Hematopoietic multipotent progenitor cell (in vitro differentiated cells): ENCODE data around the gene TXNDC12. TPM values are rescaled to one million over a fixed set of nuclear protein-coding genes. Genes with fewer than 3 reads are reported as not detected.
"Not testable (repeated sequence)": the region's sequence is repeated elsewhere in the genome, so short reads cannot be mapped to it uniquely, and the experiment has no call there.

Experiments
- DNase-seq, 3 donors: peaks; one replicate each; pipeline ENCODE4 v3.0.0-alpha.2; 2011 to 2015; ENCODE audit warnings: low read depth in 2 of 3, low spot score in 2 of 3
- total RNA-seq: library from RNA; depleted of rRNA; stranded (reverse); fragments of >200 nt; gene quantifications from one replicate; pipeline ENCODE4 v1.2.3, GENCODE V29; 2012

TXNDC12 gene
- total RNA-seq, 1 donor, result 18.9 TPM

GRCh38 chr1:52053862-52054261 lies 1.1 kb downstream of the TXNDC12 start:
- DNase-seq, result no peak

- DNase-seq, result not testable (repeated sequence)
These were observed 5.7 kb downstream of the TXNDC12 start for GRCh38 chr1:52049337-52049736.

GRCh38 chr1:52045666-52046195 lies 9.3 kb downstream of the TXNDC12 start:
- not testable (repeated sequence) for DNase-seq

GRCh38 chr1:52045236-52045635 lies 9.8 kb downstream of the TXNDC12 start:
- DNase-seq, result no peak

GRCh38 chr1:52041551-52042185 lies 13.3 kb downstream of the TXNDC12 start:
- no peak for DNase-seq

- DNase-seq, result no peak
These were observed 17.1 kb downstream of the TXNDC12 start for GRCh38 chr1:52037909-52038308.

- DNase-seq, result no peak
These were observed 17.6 kb downstream of the TXNDC12 start for GRCh38 chr1:52037402-52037814.

- DNase-seq, result no peak
These were observed 21.0 kb downstream of the TXNDC12 start for GRCh38 chr1:52034050-52034384.

GRCh38 chr1:52033190-52034049 lies 21.6 kb downstream of the TXNDC12 start, which contains the start of gene KTI12:
Gene KTI12, minus strand, starts transcription at chr1:52033810. Its CDS starts 49 bp downstream, at chr1:52033761.
- DNase-seq, result peak; percentile 76 to 95 (median 94)

GRCh38 chr1:52032785-52033131 lies 22.2 kb downstream of the TXNDC12 start:
- no peak for DNase-seq

GRCh38 chr1:52032124-52032784 lies 22.7 kb downstream of the TXNDC12 start:
- DNase-seq, result no peak

GRCh38 chr1:52028839-52029238 lies 26.2 kb downstream of the TXNDC12 start:
- not testable (repeated sequence) for DNase-seq

GRCh38 chr1:52028328-52028727 lies 26.7 kb downstream of the TXNDC12 start:
- no peak for DNase-seq

GRCh38 chr1:52026278-52026677 lies 28.7 kb downstream of the TXNDC12 start:
- DNase-seq, result no peak

- DNase-seq, result no peak
These were observed 32.9 kb downstream of the TXNDC12 start for GRCh38 chr1:52022133-52022532.

GRCh38 chr1:52008071-52008809 lies 46.8 kb downstream of the TXNDC12 start:
- no peak for DNase-seq

GRCh38 chr1:52007215-52008002 lies 47.6 kb downstream of the TXNDC12 start:
- no peak for DNase-seq

- DNase-seq, result not testable (repeated sequence)
These were observed 48.9 kb downstream of the TXNDC12 start for GRCh38 chr1:52006081-52006553.

GRCh38 chr1:52005548-52005947 lies 49.4 kb downstream of the TXNDC12 start:
- DNase-seq, result not testable (repeated sequence)

- DNase-seq, result no peak
These were observed 51.1 kb downstream of the TXNDC12 start for GRCh38 chr1:52003877-52004276.
